Neural cell (in vitro differentiated cells): ENCODE results near the gene MYOM1. TPM values are rescaled to one million over a fixed set of nuclear protein-coding genes. Genes with fewer than 3 reads are reported as not detected.

Experiments used
- H2AFZ ChIP-seq: fragments of 200-600, 300-800 bp; sonication (generic), shearing (Covaris generic); 2 replicates; pipeline ENCODE4 v1.6.0; 2014; ENCODE audit warnings: low read depth, mild to moderate bottlenecking, antibody characterized with exemption, low read length, moderate library complexity
- H3F3A ChIP-seq: fragments of 200-600 bp; shearing (Covaris generic); 2 replicates; pipeline ENCODE4 v1.6.1; 2016; ENCODE audit warnings: mild to moderate bottlenecking, moderate library complexity, mixed read lengths, antibody characterized with exemption, low read length; ENCODE audit not compliant: insufficient read depth, poor library complexity, severe bottlenecking
- H3K27ac ChIP-seq: fragments of 200-600, 300-800 bp; sonication (generic), shearing (Covaris generic); 2 replicates; pipeline ENCODE4 v1.5.1; 2014; ENCODE audit warnings: mild to moderate bottlenecking, low read length, moderate library complexity
- H3K27me3 ChIP-seq: fragments of 300-800, 200-600 bp; sonication (generic), shearing (Covaris generic); 2 replicates; pipeline ENCODE4 v1.6.0; 2014; ENCODE audit warnings: mild to moderate bottlenecking, low read depth, low read length, moderate library complexity; ENCODE audit not compliant: insufficient read depth
- H3K36me3 ChIP-seq: fragments of 300-800, 200-600 bp; sonication (generic), shearing (Covaris generic); 2 replicates; pipeline ENCODE4 v1.5.1; 2014; ENCODE audit warnings: mild to moderate bottlenecking, antibody characterized with exemption, low read length, moderate library complexity; ENCODE audit not compliant: insufficient read depth
- H3K4me2 ChIP-seq: fragments of 300-800, 200-600 bp; sonication (generic), shearing (Covaris generic); 2 replicates; pipeline ENCODE4 v1.6.0; 2014; ENCODE audit warnings: mild to moderate bottlenecking, low read length
- H3K4me3 ChIP-seq: fragments of 300-800, 200-600 bp; sonication (generic), shearing (Covaris generic); 2 replicates; pipeline ENCODE4 v1.5.1; 2014; ENCODE audit warnings: mild to moderate bottlenecking, low read length, moderate library complexity
- H3K79me2 ChIP-seq: fragments of 200-600 bp; shearing (Covaris generic); replicated peaks from 2 replicates; pipeline ENCODE4 v1.6.0; 2014; ENCODE audit warnings: mild to moderate bottlenecking, low read length, moderate library complexity; ENCODE audit not compliant: insufficient read depth
- H3K9ac ChIP-seq: fragments of 300-800, 200-600 bp; sonication (generic), shearing (Covaris generic); 2 replicates; pipeline ENCODE4 v1.6.1; 2016; ENCODE audit warnings: mild to moderate bottlenecking, low read length, mixed read lengths
- H3K9me2 ChIP-seq: fragments of 200-600 bp; shearing (Covaris generic); 2 replicates; pipeline ENCODE4 v1.6.1; 2016; ENCODE audit warnings: mild to moderate bottlenecking, low read length, mixed read lengths; ENCODE audit not compliant: insufficient read depth
- H3K9me3 ChIP-seq: fragments of 200-600, 300-800 bp; sonication (generic), shearing (Covaris generic); 2 replicates; pipeline ENCODE4 v1.6.1; 2016; ENCODE audit warnings: mild to moderate bottlenecking, mixed run types, low read length, moderate library complexity, mixed read lengths
- H4K20me1 ChIP-seq: fragments of 200-600 bp; shearing (Covaris generic); 2 replicates; pipeline ENCODE4 v1.6.1; 2016; ENCODE audit warnings: mild to moderate bottlenecking, mixed run types; ENCODE audit not compliant: insufficient read depth
- CTCF ChIP-seq: fragments of 450-650 bp; IDR thresholded peaks from 2 replicates; pipeline ENCODE4 v1.5.1; 2014; ENCODE audit warnings: antibody characterized with exemption, mild to moderate bottlenecking, moderate library complexity; ENCODE audit not compliant: poor library complexity, severe bottlenecking
- EP300 ChIP-seq: fragments of 450-650 bp; conservative IDR thresholded peaks from 2 replicates; pipeline ENCODE4 v1.6.1; 2014; ENCODE audit warnings: antibody characterized with exemption, mild to moderate bottlenecking, moderate library complexity; ENCODE audit not compliant: poor library complexity, severe bottlenecking
- EZH2 ChIP-seq: fragments of 200-600, 300-800 bp; shearing (Covaris generic), sonication (generic); IDR thresholded peaks from 2 replicates; pipeline ENCODE4 v1.6.1; 2014; ENCODE audit warnings: antibody characterized with exemption, low read length, borderline replicate concordance, mild to moderate bottlenecking; ENCODE audit not compliant: insufficient read depth, poor library complexity, severe bottlenecking
- MXI1 ChIP-seq: fragments of 450-650 bp; conservative IDR thresholded peaks from 2 replicates; pipeline ENCODE4 v1.6.1; 2014; ENCODE audit warnings: antibody characterized with exemption, mild to moderate bottlenecking; ENCODE audit not compliant: poor library complexity, severe bottlenecking
- POLR2AphosphoS5 ChIP-seq: IDR thresholded peaks from 2 replicates; pipeline ENCODE4 v1.6.1; 2012
- RAD21 ChIP-seq: fragments of 450-650 bp; conservative IDR thresholded peaks from 2 replicates; pipeline ENCODE4 v1.6.1; 2014; ENCODE audit warnings: antibody characterized with exemption, mild to moderate bottlenecking, moderate library complexity
- SMC3 ChIP-seq: fragments of 450-650 bp; conservative IDR thresholded peaks from 2 replicates; pipeline ENCODE4 v1.6.1; 2014; ENCODE audit warnings: antibody characterized with exemption, mild to moderate bottlenecking, moderate library complexity; ENCODE audit not compliant: poor library complexity
- TAF1 ChIP-seq: IDR thresholded peaks from 2 replicates; pipeline ENCODE4 v1.6.1; 2012; ENCODE audit warnings: low read depth
- polyA plus RNA-seq: library from polyadenylated mRNA; depleted of rRNA; stranded (reverse); fragments of >200 nt; gene quantifications from 2 replicates; pipeline ENCODE4 v1.2.3, GENCODE V29; 2014
- TF ChIP-seq, protein P1 (sequence below): IDR thresholded peaks from 2 replicates; pipeline ENCODE4 v1.6.1; 2012; ENCODE audit warnings: borderline replicate concordance

MYOM1 gene
- polyA plus RNA-seq, 1 donor from 2014 or later: 1.7 TPM

DNA sequence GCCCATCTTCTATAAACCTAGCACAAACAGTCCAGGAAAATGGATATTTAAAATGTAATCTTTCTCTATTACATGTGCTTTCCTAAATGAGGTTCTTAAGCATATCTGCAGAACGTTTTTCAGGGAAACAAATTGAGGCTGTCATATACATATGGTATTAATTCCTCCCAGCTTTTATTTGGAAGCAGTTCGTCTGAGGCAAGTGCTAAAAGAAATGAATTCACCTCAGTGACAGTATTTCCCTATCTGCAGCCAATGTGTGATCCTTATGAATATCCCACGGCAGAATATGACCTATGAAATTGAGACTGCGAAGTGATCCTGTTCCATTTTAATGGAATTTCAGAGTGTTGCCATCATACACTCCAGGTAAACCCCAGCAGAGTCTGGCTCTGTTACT lies 7.1 kb downstream of the MYOM1 start:
- no peaks in the 10 kb centered on the region for H3K9me3 ChIP-seq

GRCh38 chr18:3211236-3211992 lies 8.4 kb downstream of the MYOM1 start:
- peak overlapping the region; percentile 14 for H3K27ac ChIP-seq

More for the DNA sequence above, 7.1 kb downstream of the MYOM1 start:
- Histone ChIP-seq H2AFZ (no peak overlapping the region), H3K9ac (no peak overlapping the region), H3K4me3 (no peak overlapping the region), H3K79me2 (no peaks in the 10 kb centered on the region), H3K4me2 (no peak overlapping the region), H4K20me1 (no peaks in the 10 kb centered on the region), H3K27me3 (no peaks in the 10 kb centered on the region), H3F3A (no peaks in the 10 kb centered on the region), H3K36me3 (no peaks in the 10 kb centered on the region), H3K27ac (no peak overlapping the region), H3K9me2 (no peaks in the 10 kb centered on the region)
- TF ChIP-seq SMC3 (no peak), CTCF (no peak), MXI1 (no peak), EP300 (no peak), RAD21 (no peak), TAF1 (no peak), EZH2 (no peak), POLR2AphosphoS5 (no peak)
- TF ChIP-seq, protein P1, sequence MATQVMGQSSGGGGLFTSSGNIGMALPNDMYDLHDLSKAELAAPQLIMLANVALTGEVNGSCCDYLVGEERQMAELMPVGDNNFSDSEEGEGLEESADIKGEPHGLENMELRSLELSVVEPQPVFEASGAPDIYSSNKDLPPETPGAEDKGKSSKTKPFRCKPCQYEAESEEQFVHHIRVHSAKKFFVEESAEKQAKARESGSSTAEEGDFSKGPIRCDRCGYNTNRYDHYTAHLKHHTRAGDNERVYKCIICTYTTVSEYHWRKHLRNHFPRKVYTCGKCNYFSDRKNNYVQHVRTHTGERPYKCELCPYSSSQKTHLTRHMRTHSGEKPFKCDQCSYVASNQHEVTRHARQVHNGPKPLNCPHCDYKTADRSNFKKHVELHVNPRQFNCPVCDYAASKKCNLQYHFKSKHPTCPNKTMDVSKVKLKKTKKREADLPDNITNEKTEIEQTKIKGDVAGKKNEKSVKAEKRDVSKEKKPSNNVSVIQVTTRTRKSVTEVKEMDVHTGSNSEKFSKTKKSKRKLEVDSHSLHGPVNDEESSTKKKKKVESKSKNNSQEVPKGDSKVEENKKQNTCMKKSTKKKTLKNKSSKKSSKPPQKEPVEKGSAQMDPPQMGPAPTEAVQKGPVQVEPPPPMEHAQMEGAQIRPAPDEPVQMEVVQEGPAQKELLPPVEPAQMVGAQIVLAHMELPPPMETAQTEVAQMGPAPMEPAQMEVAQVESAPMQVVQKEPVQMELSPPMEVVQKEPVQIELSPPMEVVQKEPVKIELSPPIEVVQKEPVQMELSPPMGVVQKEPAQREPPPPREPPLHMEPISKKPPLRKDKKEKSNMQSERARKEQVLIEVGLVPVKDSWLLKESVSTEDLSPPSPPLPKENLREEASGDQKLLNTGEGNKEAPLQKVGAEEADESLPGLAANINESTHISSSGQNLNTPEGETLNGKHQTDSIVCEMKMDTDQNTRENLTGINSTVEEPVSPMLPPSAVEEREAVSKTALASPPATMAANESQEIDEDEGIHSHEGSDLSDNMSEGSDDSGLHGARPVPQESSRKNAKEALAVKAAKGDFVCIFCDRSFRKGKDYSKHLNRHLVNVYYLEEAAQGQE: no peak

More at GRCh38 chr18:3211236-3211992, 8.4 kb downstream of the MYOM1 start:
- no peaks in the 10 kb centered on the region for H4K20me1 ChIP-seq
- H3K36me3 ChIP-seq: no peaks in the 10 kb centered on the region
- TF ChIP-seq TAF1 (no peak), CTCF (no peak), POLR2AphosphoS5 (peak; percentile 23), SMC3 (no peak), EZH2 (no peak), RAD21 (no peak)
- no peaks in the 10 kb centered on the region for H3K27me3 ChIP-seq
- no peak overlapping the region for H3K9ac ChIP-seq
- no peaks in the 10 kb centered on the region for H3K9me2 ChIP-seq
- H3F3A ChIP-seq: no peaks in the 10 kb centered on the region
- H3K79me2 ChIP-seq: no peaks in the 10 kb centered on the region
- H2AFZ ChIP-seq: no peak overlapping the region
- no peak overlapping the region for H3K4me2 ChIP-seq
- H3K4me3 ChIP-seq: no peak overlapping the region
- H3K9me3 ChIP-seq: no peaks in the 10 kb centered on the region
